NT2/D1 (cell line): ENCODE data around the gene AP1S1.

Experiments used
- SUZ12 ChIP-seq: IDR thresholded peaks from 2 replicates; pipeline ENCODE4 v1.6.1; 2011; ENCODE audit not compliant: insufficient read length, insufficient read depth; ENCODE audit errors: extremely low read depth
- YY1 ChIP-seq: IDR thresholded peaks from 2 replicates; pipeline ENCODE4 v1.6.1; 2011; ENCODE audit not compliant: insufficient read length, insufficient read depth
- ZNF274 ChIP-seq: IDR thresholded peaks from 2 replicates; pipeline ENCODE4 v1.6.1; 2011; ENCODE audit warnings: mild to moderate bottlenecking, low read depth, low read length

GRCh38 chr7:101123703-101124068 is 30.6 kb upstream of the AP1S1 start:
- no peak for TF ChIP-seq YY1
- TF ChIP-seq ZNF274, result no peak
- TF ChIP-seq SUZ12, result no peak
